HCT116 (cell line): ENCODE results near the gene RPTOR.

Experiments
- ATF3 ChIP-seq: IDR thresholded peaks from 2 replicates; pipeline ENCODE4 v1.6.1; 2012
- CTCF ChIP-seq, 3 experiments: fragments of 200-600 bp in 1 of 3; sonication (generic) in 1 of 3; IDR thresholded peaks in 2 of 3; conservative IDR thresholded peaks in 1 of 3; 2 replicates each; pipeline ENCODE4 v1.5.1; 2012 to 2017; ENCODE audit warnings: low read depth in 2 of 3, low read length in 2 of 3, antibody characterized with exemption in 1 of 3, borderline replicate concordance in 1 of 3, control low read depth in 1 of 3, mild to moderate bottlenecking in 1 of 3, mixed read lengths in 1 of 3, mixed run types in 1 of 3, moderate library complexity in 1 of 3; ENCODE audit not compliant: insufficient read depth in 1 of 3
- EGR1 ChIP-seq: IDR thresholded peaks from 2 replicates; pipeline ENCODE4 v1.6.1; 2012; ENCODE audit warnings: low read depth
- EZH2 ChIP-seq: fragments of 200-600 bp; sonication (generic); IDR thresholded peaks from 2 replicates; pipeline ENCODE4 v1.6.1; 2017; ENCODE audit warnings: antibody characterized with exemption, mixed run types
- EZH2phosphoT487 ChIP-seq: fragments of 200-600 bp; IDR thresholded peaks from 2 replicates; pipeline ENCODE4 v1.6.1; 2018; ENCODE audit warnings: antibody characterized with exemption, borderline replicate concordance
- RAD21 ChIP-seq: IDR thresholded peaks from 2 replicates; pipeline ENCODE4 v1.6.1; 2012; ENCODE audit warnings: low read depth, mild to moderate bottlenecking
- SP1 ChIP-seq: IDR thresholded peaks from 2 replicates; pipeline ENCODE4 v1.6.1; 2012; ENCODE audit warnings: low read depth
- TCF7L2 ChIP-seq: IDR thresholded peaks from 2 replicates; pipeline ENCODE4 v1.7.0; 2011; ENCODE audit warnings: borderline replicate concordance, inconsistent platforms; ENCODE audit not compliant: insufficient read depth, insufficient read length; ENCODE audit errors: extremely low read depth
- YY1 ChIP-seq: IDR thresholded peaks from 2 replicates; pipeline ENCODE4 v1.6.1; 2011; ENCODE audit warnings: low read length, low read depth, moderate library complexity, mild to moderate bottlenecking; ENCODE audit not compliant: insufficient replicate concordance; ENCODE audit errors: extremely low read depth
- ZBTB33 ChIP-seq: IDR thresholded peaks from 2 replicates; pipeline ENCODE4 v1.6.1; 2011; ENCODE audit warnings: mild to moderate bottlenecking, low read length, moderate library complexity; ENCODE audit not compliant: insufficient replicate concordance; ENCODE audit errors: extremely low read depth
- TF ChIP-seq, protein P1 (sequence below): IDR thresholded peaks from 2 replicates; pipeline ENCODE4 v1.6.1; 2012; ENCODE audit warnings: low read depth

GRCh38 chr17:80676564-80676963 lies 131.9 kb downstream of the RPTOR start:
- TF ChIP-seq TCF7L2 (no peak), YY1 (no peak), CTCF (IDR thresholded peaks at IDR 0.05 in 2 of 3, conservative IDR thresholded peaks at IDR 0.05 in 1 of 3; ENCODE audit: borderline replicate concordance in 1 of 3, insufficient read depth in 1 of 3, low read depth in 2 of 3, low read length in 2 of 3) (no peak), ATF3 (no peak), EZH2phosphoT487 (no peak), EGR1 (no peak), ZBTB33 (no peak), RAD21 (no peak), SP1 (no peak), EZH2 (no peak)
- TF ChIP-seq, protein P1, sequence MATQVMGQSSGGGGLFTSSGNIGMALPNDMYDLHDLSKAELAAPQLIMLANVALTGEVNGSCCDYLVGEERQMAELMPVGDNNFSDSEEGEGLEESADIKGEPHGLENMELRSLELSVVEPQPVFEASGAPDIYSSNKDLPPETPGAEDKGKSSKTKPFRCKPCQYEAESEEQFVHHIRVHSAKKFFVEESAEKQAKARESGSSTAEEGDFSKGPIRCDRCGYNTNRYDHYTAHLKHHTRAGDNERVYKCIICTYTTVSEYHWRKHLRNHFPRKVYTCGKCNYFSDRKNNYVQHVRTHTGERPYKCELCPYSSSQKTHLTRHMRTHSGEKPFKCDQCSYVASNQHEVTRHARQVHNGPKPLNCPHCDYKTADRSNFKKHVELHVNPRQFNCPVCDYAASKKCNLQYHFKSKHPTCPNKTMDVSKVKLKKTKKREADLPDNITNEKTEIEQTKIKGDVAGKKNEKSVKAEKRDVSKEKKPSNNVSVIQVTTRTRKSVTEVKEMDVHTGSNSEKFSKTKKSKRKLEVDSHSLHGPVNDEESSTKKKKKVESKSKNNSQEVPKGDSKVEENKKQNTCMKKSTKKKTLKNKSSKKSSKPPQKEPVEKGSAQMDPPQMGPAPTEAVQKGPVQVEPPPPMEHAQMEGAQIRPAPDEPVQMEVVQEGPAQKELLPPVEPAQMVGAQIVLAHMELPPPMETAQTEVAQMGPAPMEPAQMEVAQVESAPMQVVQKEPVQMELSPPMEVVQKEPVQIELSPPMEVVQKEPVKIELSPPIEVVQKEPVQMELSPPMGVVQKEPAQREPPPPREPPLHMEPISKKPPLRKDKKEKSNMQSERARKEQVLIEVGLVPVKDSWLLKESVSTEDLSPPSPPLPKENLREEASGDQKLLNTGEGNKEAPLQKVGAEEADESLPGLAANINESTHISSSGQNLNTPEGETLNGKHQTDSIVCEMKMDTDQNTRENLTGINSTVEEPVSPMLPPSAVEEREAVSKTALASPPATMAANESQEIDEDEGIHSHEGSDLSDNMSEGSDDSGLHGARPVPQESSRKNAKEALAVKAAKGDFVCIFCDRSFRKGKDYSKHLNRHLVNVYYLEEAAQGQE, result no peak
